ENCODE data around the gene PREB.

Gene PREB

GRCh38 chr2:27160191-27160590 lies 25.8 kb upstream of the PREB start:
- no peak for DNase-seq (ENCODE audit: extremely low read depth, low read depth)
- no peak for TF ChIP-seq CTCF (IDR thresholded peaks at IDR 0.05; ENCODE audit: low read depth, low read length)

GRCh38 chr2:27159271-27159670 lies 24.8 kb upstream of the PREB start:
- DNase-seq (ENCODE audit: extremely low read depth, low read depth): no peak
- no peak for TF ChIP-seq CTCF (IDR thresholded peaks at IDR 0.05; ENCODE audit: low read depth, low read length)

GRCh38 chr2:27158468-27158867 lies 24.0 kb upstream of the PREB start:
- DNase-seq (ENCODE audit: extremely low read depth, low read depth): no peak
- TF ChIP-seq CTCF (IDR thresholded peaks at IDR 0.05; ENCODE audit: low read depth, low read length): no peak

GRCh38 chr2:27155069-27155520 lies 20.7 kb upstream of the PREB start:
- TF ChIP-seq CTCF (IDR thresholded peaks at IDR 0.05; ENCODE audit: low read depth, low read length): no peak
- DNase-seq (ENCODE audit: extremely low read depth, low read depth): no peak

- no peak for TF ChIP-seq CTCF (IDR thresholded peaks at IDR 0.05; ENCODE audit: low read depth, low read length)
- no peak for DNase-seq (ENCODE audit: extremely low read depth, low read depth)
Measured at GRCh38 chr2:27154488-27154887, 20.1 kb upstream of the PREB start.

GRCh38 chr2:27152796-27153464 lies 18.5 kb upstream of the PREB start:
- DNase-seq (ENCODE audit: extremely low read depth, low read depth): no peak
- no peak for TF ChIP-seq CTCF (IDR thresholded peaks at IDR 0.05; ENCODE audit: low read depth, low read length)

- no peak for DNase-seq (ENCODE audit: extremely low read depth, low read depth)
Measured at GRCh38 chr2:27152102-27152795, 17.8 kb upstream of the PREB start.

More at GRCh38 chr2:27152102-27152795, 17.8 kb upstream of the PREB start:
- TF ChIP-seq CTCF (IDR thresholded peaks at IDR 0.05; ENCODE audit: low read depth, low read length): no peak
